PC-9 (cell line): ENCODE results near the gene ARGLU1. TPM values are rescaled to one million over a fixed set of nuclear protein-coding genes. Genes with fewer than 3 reads are reported as not detected.

Experiments used
- total RNA-seq: library from RNA; stranded (reverse); gene quantifications from 2 replicates; pipeline ENCODE4 v1.2.3, GENCODE V29; 2021

The ARGLU1 gene
- total RNA-seq, 1 experiment from 2014 or later = 89.2 TPM

Other genes with a start within 250 kb of the ARGLU1 start
- gene EFNB2, start 32.5 kb downstream of the ARGLU1 start, total RNA-seq = 13.4 and 17.5 TPM in 2 replicates